ENCODE results near the gene PPIG.
"Not testable (repeated sequence)": the region's sequence is repeated elsewhere in the genome, so short reads cannot be mapped to it uniquely, and the experiment has no call there.

The PPIG gene

DNA sequence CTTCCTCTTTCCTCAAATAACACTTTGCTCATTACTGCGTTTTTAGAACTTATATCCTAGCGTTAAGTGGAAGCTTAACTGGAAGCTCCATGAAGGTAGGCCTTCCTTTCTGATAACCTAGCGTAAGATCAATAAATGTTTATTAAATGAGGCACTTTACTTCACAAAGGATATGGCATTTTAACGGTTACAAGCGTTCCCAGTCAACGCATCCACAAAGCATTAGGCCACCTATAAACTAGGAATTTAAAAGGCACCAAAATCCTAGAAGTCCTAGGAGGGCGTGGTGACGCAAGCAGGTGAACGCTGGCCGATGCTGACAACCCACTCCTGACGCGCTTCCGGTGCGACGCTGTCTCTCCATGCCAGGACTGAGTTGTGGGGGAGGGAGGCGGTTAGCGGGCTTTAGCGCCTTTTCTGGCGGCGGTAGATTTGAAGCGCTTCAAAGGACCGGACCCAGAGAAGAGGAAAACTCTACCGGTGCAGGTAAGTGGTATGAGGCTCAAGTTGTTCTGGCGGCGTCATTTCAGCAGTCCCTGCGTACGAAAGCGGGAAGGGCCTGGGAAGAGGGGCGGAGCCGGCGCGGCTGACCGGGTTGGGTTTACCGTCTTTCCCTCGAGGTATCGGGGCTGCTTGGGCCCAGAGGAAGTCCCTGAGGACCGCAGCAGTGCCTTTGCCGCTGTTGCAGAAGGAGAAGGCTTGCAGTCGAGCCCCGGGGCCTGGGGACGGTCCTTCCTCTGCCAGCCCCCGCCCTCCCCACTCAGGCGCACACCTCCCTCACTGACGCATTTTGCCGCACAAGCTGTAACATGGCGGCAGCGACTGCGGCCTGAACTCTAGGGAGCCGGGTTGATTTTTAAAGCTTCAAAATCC lies at the start of gene PPIG:
Gene PPIG, plus strand, starts transcription at position 347 of the 873 bp plus-strand sequence. CDS start 19,691 bp downstream, outside the sequence.
- peak; percentile 75 for DNase-seq (ENCODE audit: low read depth, low spot score)

DNA sequence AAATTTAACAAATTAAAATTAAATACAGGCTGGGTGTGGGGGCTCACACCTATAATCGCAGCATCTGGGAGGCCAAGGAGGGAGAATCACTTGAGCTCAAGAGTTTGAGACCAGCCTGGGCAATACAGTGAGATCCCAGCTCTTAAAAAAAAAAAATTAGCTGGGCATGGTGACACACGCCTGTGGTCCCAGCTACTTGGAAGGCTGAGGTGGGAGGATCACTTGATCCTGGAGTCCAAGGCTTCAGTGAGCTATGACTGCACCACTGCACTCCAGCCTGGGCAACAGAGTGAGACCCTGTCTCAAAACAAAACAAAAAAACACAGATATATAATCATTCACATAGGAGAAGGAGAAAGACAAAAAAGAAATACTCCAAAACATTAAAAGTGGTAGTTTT lies 44.7 kb upstream of the PPIG start:
- DNase-seq (ENCODE audit: low read depth, low spot score): not testable (repeated sequence)

DNA sequence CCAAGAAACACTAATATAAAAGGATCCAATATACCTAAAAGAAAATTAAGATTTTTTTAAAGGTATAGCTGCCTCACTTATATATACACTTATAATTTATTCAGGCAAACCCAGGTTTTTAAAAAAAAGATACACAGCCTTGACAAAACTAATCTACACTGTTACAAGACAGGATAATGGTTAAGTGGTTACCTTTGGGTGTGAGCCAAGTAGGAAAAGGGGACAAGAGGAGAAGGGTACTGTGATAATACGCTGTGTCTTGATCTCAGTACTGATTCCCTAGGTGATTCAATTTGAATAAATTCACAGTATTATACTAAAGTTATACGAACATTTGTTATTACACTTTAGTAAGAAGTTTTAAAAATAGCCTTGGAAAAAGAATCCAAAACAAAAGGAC lies 44.0 kb upstream of the PPIG start:
- DNase-seq (ENCODE audit: low read depth, low spot score): no peak

DNA sequence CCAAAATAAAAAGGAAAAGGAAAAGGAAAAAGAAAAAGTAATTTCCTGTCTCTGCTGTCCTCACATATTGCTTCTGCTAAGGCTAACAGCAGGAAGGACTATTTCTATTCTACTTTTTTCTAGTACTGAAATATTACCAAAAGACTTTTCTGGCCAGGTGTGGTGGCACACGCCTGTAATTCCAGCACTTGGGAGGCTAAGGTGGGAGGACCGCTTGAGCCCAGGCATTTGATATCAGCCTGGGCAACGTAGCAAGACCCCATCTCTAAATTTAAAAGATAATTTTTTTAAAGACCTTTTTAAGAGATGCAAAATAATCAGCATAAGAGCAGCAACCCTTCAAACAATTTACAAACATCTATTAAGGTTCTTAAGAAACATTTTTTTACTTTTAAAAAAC lies 41.7 kb upstream of the PPIG start:
- no peak for DNase-seq (ENCODE audit: low read depth, low spot score)

DNA sequence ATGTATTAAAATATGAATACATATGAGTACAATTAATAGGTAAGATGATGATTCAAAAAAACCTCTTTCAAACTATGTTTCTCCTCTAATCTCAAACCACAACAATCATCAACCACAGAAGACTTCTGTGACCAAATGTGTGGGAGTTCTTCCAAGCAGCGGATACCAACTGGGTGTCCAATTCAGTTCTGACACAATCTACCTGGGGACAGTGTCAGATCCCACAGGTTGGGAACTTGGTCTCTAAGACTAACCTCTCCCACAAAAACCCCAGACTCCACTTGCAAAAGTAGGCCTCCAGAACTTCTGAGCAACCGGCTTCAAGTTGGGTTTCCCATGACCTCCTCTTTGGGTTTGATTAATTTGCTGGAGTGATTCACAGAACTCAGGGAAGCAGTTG lies 37.4 kb upstream of the PPIG start:
- no peak for DNase-seq (ENCODE audit: low read depth, low spot score)

DNA sequence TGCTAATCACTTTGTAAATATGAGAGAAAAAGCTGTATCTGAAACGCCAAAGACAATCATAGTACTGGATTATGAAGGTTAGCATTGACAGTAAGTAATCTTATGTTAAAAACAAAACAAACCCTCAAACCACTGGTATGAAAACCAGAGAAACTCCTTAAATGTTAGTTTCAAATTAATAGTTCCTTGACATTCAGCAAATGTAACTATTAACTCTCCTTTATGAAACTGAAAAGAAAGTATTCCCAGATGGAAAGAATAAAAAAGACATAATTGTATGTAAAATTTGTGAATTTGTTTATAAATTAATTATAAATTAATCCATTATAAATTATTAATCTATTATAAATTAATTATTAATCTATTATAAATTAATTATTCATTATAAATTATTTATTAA lies 22.8 kb upstream of the PPIG start:
- DNase-seq (ENCODE audit: low read depth, low spot score): no peak

DNA sequence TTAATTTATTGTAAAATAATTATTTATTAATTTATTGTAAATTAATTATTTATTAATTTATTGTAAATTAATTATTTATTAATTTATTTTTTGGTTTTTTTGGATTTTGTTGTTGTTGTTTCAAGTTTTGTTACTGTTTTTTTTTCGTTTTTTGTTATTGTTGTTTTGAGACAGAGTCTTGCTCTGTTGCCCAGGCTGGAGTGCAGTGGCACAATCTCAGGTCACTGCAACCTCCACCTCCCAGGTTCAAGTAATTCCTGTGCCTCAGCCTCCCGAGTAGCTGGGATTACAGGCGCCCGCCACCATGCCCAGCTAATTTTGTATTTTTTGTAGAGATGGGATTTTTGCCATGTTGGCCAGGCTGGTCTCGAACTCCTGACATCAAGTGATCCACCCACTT lies 22.1 kb upstream of the PPIG start:
- DNase-seq (ENCODE audit: low read depth, low spot score): not testable (repeated sequence)

DNA sequence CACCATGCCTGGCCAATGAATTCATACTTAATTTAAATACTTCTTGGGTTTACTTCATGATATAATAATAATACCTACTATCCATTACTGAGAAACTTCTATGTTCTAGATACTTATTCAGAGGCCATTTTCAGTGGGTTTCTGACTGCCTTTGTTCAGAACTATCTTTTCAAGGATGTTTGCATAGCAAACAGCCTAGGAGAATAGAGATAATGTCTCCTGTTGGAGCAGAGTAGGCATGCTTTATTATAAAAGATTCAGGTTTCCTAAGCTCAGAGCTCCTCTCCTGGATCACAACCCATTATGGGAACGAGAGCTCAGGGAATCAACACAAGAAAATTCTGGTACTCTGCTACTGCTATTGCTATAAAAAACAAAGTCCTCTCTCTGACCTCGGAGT lies 21.6 kb upstream of the PPIG start:
- no peak for DNase-seq (ENCODE audit: low read depth, low spot score)

DNA sequence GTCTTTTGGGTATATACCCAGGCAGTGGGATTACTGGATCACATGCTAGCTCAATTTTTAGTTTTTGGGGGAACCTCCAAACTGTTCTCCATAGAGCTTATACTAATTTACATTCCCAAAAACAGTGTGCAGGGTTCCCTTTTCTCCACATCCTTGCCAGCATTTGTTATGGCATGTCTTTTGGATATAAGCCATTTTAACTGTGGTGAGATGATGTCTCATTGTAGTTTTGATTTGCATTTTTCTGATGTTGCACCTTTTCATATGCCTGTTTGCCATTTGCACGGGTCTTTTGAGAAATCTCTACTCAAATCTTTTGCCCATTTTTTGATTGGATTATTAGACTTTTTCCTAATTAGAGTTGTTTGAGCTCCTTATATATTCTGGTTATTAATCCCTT lies 18.5 kb upstream of the PPIG start:
- DNase-seq (ENCODE audit: low read depth, low spot score): no peak

DNA sequence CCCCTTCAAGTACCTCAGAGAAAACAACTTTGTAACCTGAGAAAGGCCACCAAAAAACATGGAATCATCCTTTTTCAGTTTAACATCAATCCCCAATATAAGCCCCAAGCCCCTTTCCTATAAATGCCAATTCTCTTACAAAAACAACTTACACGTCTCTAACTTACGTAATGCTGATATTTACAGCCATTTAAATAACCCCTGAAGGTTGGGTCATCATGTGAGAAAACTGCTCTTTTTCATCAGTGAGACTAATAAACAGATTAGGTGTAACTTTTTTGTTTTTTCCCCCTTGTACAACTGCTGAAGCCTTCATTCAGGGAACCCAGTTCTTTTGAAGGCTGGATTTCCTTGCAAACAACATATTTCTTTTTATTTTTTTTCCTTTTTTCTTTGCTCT lies 14.2 kb upstream of the PPIG start:
- DNase-seq (ENCODE audit: low read depth, low spot score): no peak

DNA sequence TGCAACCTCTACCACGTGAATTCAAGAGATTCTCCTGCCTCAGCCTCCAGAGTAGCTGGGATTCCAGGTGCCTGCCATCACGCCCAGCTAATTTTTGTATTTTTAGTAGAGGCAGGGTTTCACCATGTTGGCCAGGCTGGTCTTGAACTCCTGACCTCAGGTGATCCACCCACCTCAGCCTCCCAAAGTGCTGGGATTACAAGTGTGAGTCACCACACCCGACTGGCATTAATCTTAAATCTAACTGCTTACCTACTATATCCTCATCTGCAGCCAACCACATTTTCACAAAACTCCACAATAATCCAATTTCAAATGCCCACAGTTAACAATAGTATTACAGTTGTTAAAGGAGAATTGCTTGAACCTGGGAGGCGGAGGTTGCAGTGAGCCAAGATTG lies 13.4 kb upstream of the PPIG start:
- DNase-seq (ENCODE audit: low read depth, low spot score): not testable (repeated sequence)

DNA sequence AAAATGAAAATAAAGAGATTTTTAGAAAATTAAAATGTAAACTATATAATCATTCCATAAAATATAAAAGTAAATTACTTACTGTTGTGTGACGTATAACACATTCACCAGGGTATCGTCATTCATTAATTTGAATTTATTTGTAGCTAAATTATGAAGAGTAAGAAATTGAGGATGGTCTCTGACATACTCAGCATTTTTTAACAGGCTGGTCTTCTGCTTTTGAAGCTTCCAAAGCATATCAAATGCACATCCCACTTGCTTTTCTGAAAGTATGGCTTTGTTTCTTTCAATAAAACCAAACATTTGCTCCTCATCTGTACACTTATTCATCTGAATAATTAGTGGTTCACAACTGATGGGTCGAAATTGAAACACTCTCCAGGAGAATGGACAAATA lies 12.6 kb upstream of the PPIG start:
- DNase-seq (ENCODE audit: low read depth, low spot score): no peak

DNA sequence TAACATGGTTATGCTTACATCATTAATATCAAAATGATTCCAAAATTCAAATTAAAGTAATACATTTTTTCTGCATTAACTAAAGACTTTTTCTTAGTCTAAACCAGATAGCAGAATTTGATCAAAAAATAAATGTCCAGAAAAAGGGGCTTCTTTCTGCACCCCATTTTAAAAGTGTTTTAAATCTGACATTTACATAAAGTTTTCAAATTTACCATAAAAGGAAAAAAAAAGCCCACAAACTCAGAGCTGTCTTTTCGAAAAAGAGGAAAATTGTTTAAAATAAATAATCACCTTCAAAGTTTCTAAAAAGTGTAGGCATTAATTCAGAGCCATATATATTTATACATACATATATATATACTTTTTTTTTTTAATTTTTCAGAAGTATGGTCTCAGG lies 12.0 kb upstream of the PPIG start:
- no peak for DNase-seq (ENCODE audit: low read depth, low spot score)

DNA sequence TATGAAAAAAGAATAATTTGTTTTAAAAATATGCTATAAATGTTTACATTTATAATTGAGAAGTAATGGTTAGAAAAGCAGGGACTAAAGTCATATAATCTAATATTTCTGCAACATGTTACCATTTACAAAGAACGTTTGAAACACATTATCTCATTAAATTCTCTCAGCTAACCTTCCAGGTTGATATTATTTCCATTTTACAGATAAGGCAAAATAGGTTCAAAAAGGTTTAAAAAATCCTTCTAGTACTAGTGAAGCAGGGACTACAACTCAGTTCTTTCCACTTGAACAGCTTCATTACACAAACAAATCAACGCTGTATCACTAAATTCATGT lies 11.4 kb upstream of the PPIG start:
- no peak for DNase-seq (ENCODE audit: low read depth, low spot score)

DNA sequence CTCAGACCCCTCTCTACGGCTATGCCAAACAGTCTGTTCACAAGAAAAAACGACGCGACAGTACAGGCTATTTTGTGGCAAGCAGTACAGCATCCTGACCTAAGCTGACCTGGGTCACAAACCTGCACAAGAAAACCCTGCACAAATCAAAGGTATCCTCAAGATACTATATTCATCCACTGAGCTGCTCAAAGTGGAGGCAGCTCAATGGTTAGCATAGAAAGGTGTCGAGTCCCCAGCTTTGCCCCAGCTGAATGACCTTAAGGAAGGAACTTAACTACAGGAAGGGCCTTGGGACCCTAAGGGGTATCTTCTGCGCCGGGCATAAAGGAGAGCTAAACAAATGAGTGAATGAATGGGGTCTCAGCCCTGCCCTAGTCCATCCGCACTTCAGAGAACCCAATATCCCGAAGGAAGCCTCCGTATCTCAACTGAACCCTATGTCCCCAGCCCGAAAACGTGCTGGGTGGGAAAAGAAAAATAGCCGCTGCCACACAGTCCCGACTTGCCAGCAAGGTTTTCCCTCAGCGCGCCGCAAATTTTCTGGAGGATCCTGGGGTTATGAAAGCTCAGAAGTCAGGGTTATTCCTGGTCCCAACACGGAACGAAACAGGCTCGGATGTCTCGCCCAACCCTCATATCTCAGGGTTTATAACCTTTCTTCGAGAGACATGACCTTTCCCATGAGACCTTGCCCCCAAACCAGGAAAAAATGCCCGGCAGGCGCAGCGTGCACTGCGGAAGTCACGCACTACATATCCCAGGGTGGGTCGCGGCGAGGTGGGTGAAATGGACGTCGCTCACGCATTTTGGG lies 10.8 kb upstream of the PPIG start, which contains the start of gene FASTKD1:
Gene FASTKD1, minus strand, starts transcription at position 706 of the 814 bp plus-strand sequence. CDS start 1,836 bp downstream, outside the sequence.
- DNase-seq (ENCODE audit: low read depth, low spot score): peak; percentile 92

DNA sequence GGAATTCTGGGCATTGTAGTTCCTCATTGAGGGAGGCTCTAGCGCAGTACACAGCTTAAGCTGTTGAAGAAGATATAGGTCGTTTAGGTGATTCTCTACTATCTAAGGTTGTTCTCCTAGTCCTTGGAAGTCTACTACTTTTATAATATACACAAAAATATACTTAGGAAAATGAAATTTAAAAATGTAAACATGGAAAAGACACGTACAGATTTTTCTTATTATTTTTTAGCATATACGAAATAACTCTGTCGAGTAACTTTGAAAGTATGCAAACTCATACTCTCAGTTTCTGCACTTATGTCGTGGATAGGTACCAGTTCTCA lies 10.2 kb upstream of the PPIG start:
- DNase-seq (ENCODE audit: low read depth, low spot score): no peak

DNA sequence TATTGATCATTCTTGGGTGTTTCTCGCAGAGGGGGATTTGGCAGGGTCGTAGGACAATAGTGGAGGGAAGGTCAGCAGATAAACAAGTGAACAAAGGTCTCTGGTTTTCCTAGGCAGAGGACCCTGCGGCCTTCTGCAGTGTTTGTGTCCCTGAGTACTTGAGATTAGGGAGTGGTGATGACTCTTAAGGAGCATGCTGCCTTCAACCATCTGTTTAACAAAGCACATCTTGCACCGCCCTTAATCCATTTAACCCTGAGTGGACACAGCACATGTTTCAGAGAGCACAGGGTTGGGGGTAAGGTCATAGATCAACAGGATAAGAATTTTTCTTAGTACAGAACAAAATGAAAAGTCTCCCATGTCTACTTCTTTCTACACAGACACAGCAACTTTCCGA lies 9.6 kb upstream of the PPIG start:
- not testable (repeated sequence) for DNase-seq (ENCODE audit: low read depth, low spot score)

DNA sequence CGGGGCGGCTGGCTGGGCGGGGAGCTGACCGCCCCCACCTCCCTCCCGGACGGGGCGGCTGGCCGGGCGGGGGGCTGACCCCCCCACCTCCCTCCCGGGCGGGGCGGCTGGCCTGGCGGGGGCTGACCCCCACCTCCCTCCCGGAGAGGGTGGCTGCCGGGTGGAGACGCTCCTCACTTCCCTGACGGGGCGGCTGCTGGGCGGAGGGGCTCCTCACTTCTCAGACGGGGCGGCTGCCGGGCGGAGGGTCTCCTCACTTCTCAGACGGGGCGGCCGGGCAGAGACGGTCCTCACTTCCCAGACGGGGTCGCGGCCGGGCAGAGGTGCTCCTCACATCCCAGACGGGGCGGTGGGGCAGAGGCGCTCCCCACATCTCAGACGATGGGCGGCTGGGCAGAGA lies 8.9 kb upstream of the PPIG start:
- not testable (repeated sequence) for DNase-seq (ENCODE audit: low read depth, low spot score)

DNA sequence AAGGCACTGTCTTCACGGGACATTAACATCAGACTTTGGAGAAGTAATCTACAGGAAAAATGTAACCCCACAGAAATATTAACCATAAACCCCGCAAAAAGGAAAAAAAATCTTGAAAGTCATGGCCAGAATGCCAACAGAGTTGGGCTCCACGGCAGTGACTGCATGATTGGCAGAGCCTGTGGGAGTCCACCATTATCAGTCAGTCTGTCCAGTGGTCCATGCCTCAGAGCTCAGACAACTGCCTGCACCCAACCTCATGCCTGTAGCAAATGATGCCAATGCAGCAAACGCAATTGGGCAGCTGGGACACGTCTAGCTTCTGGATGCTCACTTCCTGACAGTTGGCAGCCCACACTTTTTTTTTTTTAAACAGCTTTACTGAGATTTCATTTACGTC lies 5.1 kb upstream of the PPIG start:
- no peak for DNase-seq (ENCODE audit: low read depth, low spot score)

DNA sequence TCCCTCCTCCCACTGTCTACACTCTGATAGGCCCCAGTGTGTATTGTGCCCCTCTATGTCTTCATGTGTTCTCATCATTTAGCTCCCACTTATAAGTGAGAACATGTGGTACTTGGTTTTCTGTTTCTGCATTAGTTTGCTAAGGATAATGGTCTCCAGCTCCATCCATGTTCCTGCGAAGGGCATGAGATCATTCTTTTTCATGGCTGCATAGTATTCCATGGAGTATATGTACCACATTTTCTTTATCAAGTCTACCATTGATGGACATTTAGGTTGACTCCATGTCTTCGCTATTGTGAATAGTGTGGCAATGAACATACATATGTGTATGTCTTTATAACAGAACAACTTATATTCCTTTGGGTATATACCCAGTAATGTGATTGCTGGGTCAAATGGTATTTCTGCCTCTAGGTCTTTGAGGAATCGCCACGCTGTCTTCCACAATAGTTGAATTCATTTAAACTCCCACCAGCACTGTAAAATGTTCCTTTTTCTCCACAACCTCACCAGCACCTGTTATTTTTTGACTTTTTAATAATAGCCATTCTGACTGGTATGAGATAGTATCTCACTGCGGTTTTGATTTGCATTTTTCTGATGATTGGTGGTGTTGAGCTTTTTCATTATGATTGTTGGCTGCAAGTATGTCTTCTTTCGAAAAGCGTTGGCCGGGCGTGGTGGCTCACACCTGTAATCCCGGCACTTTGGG lies 1.4 kb upstream of the PPIG start:
- DNase-seq (ENCODE audit: low read depth, low spot score): not testable (repeated sequence)

DNA sequence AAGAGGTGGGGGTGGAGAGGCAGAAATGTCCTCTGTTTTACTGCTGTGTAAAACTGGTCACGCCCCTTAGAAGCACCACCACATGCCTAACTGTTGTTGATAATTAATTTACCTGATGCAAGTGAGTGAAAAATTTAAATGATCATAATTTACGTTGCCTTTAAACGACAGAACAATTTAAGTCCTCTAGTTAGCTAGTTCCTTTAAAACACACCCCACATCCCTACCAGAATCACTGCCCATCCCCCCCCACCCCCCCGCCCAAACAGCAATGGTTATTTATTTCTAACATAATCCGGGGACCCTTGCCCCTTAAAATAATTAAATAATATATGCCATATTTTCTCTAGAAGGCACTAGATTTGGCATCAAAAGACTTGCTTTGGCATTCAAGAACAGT lies 633 bp upstream of the PPIG start:
- DNase-seq (ENCODE audit: low read depth, low spot score): no peak

DNA sequence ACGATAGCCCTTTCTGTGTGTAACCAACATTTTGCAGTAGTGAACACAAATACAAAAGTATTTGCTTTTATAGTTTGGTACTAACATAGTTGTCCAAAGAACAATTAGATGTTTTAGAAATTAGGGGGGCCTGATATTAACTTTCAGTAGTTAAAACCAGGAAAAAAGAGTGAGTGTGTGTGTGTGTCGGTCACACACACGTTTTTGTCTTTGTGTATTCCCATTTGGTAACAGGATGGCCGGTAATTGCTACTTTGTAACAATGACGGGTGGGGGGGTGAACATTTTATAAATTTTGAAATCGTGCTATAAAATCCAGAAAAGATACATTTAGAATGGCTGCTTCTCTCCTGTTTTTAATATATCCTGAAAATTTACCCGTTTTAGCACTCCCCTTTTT lies 1.5 kb downstream of the PPIG start:
- no peak for DNase-seq (ENCODE audit: low read depth, low spot score)
